K562 (cell line): Measurements from ENCODE around the gene APOL4. TPM values are rescaled to one million over a fixed set of nuclear protein-coding genes. Genes with fewer than 3 reads are reported as not detected.

ENCODE experiments used
- CBX1 ChIP-seq: sonication (generic); IDR thresholded peaks from 2 replicates; pipeline ENCODE4 v1.6.1; 2016; ENCODE audit warnings: antibody characterized with exemption, low read depth, mild to moderate bottlenecking
- EP300 ChIP-seq: IDR thresholded peaks from 2 replicates; pipeline ENCODE4 v1.6.1; 2012; ENCODE audit warnings: low read length, improper control_type of control experiment
- HIVEP1 ChIP-seq: fragments of 250-450 bp; sonication (Bioruptor Pico); IDR thresholded peaks from 2 replicates; pipeline ENCODE4 v1.4.0; 2020; ENCODE audit warnings: mild to moderate bottlenecking
- HOMEZ ChIP-seq: fragments of 250-450 bp; sonication (Bioruptor Pico); IDR thresholded peaks from 2 replicates; pipeline ENCODE4 v1.4.0; 2020; ENCODE audit warnings: mild to moderate bottlenecking, moderate library complexity
- HOXB6 ChIP-seq: fragments of 250-450 bp; sonication (Bioruptor Pico); IDR thresholded peaks from 2 replicates; pipeline ENCODE4 v1.5.1; 2022; ENCODE audit warnings: mild to moderate bottlenecking, borderline replicate concordance
- HSF4 ChIP-seq: fragments of 250-450 bp; sonication (Bioruptor Pico); IDR thresholded peaks from 2 replicates; pipeline ENCODE4 v2.1.2; 2022; ENCODE audit warnings: mild to moderate bottlenecking, moderate library complexity, borderline replicate concordance
- LCOR ChIP-seq: sonication (generic); formaldehyde crosslinking; IDR thresholded peaks from 2 replicates; pipeline ENCODE4 v1.8.0; 2022; ENCODE audit warnings: mild to moderate bottlenecking, missing genetic modification reagents
- MED1 ChIP-seq: sonication (generic); formaldehyde crosslinking; IDR thresholded peaks from 2 replicates; pipeline ENCODE4 v1.8.1; 2023; ENCODE audit warnings: missing genetic modification reagents, borderline replicate concordance
- MTA1 ChIP-seq: fragments of 450-650 bp; IDR thresholded peaks from 2 replicates; pipeline ENCODE4 v1.6.1; 2017; ENCODE audit warnings: borderline replicate concordance
- PCBP1 ChIP-seq: fragments of 200-400 bp; formaldehyde crosslinking; IDR thresholded peaks from 2 replicates; pipeline ENCODE4 v1.6.1; 2018; ENCODE audit warnings: mild to moderate bottlenecking, low read depth, low read length; ENCODE audit not compliant: poor library complexity, severe bottlenecking
- PHF20 ChIP-seq: fragments of 450-650 bp; IDR thresholded peaks from 2 replicates; pipeline ENCODE4 v1.6.1; 2018; ENCODE audit not compliant: partially characterized antibody
- POLR2A ChIP-seq: fragments of 450-650 bp; conservative IDR thresholded peaks from 2 replicates; pipeline ENCODE4 v1.6.1; 2016
- PPARD ChIP-seq: fragments of 250-450 bp; sonication (Bioruptor Pico); IDR thresholded peaks from 2 replicates; pipeline ENCODE4 v1.8.0; 2022; ENCODE audit warnings: inconsistent platforms, mild to moderate bottlenecking, moderate library complexity
- RBM15 ChIP-seq: fragments of 200-400 bp; formaldehyde crosslinking; IDR thresholded peaks from 2 replicates; pipeline ENCODE4 v1.6.1; 2018; ENCODE audit warnings: mild to moderate bottlenecking, low read length, moderate library complexity; ENCODE audit not compliant: insufficient read depth
- TAF1 ChIP-seq: IDR thresholded peaks from 2 replicates; pipeline ENCODE4 v1.6.1; 2011; ENCODE audit warnings: mild to moderate bottlenecking, low read length, moderate library complexity; ENCODE audit not compliant: insufficient read depth, control insufficient read depth, severe bottlenecking; ENCODE audit errors: extremely low read depth
- TCF3 ChIP-seq: sonication (generic); formaldehyde crosslinking; IDR thresholded peaks from 2 replicates; pipeline ENCODE4 v1.4.0; 2020; ENCODE audit warnings: mild to moderate bottlenecking, missing genetic modification reagents
- ZBTB33 ChIP-seq: sonication (generic); formaldehyde crosslinking; IDR thresholded peaks from 2 replicates; pipeline ENCODE4 v1.8.1; 2023; ENCODE audit warnings: mild to moderate bottlenecking, missing genetic modification reagents
- ZFP30 ChIP-seq: fragments of 250-450 bp; sonication (Bioruptor Pico); IDR thresholded peaks from 2 replicates; pipeline ENCODE4 v1.8.0; 2022; ENCODE audit warnings: moderate library complexity, mild to moderate bottlenecking, inconsistent platforms, borderline replicate concordance
- polyA plus RNA-seq, 8 experiments: library from polyadenylated mRNA; depleted of rRNA in 4 of 8; stranded (reverse) in 5 of 8; unstranded in 3 of 8; fragments of >200 nt; fragmentation: Nextera tagmentation in 2 of 8; fragmentation: Illumina TruSeq in 1 of 8; extraction: Ambion mirVana in 2 of 8; extraction: Trizol in 1 of 8; gene quantifications; 2 replicates each; pipeline versions ENCODE4 v1.2.1 to v1.2.3, GENCODE V29; 2011 to 2014; ENCODE audit warnings: inconsistent platforms in 1 of 8, missing spikeins in 1 of 8
- total RNA-seq, 7 experiments: library from RNA; depleted of rRNA in 6 of 7; stranded (reverse); fragments of >200 nt in 6 of 7; fragmentation: Illumina TruSeq in 2 of 7; extraction: Trizol in 2 of 7; gene quantifications; 2 replicates each; pipeline versions ENCODE4 v1.2.1 to v1.2.3, GENCODE V29; 2011 to 2021; ENCODE audit warnings: low replicate concordance in 1 of 7
- TF ChIP-seq, protein P1 (sequence below): sonication (generic); formaldehyde crosslinking; IDR thresholded peaks from 2 replicates; pipeline ENCODE4 v1.8.1; 2022; ENCODE audit warnings: missing genetic modification reagents
- TF ChIP-seq, protein P2 (sequence below): fragments of 450-650 bp; IDR thresholded peaks from one replicate; pipeline ENCODE4 v1.6.1; 2018; ENCODE audit warnings: mild to moderate bottlenecking, moderate library complexity; ENCODE audit not compliant: partially characterized antibody
- TF ChIP-seq, protein P3 (sequence below): fragments of 450-650 bp; IDR thresholded peaks from 2 replicates; pipeline ENCODE4 v1.6.1; 2016; ENCODE audit warnings: missing biosample characterization, missing genetic modification characterization

Gene APOL4
- total and polyA plus RNA-seq, 9 of the 15 experiments (the other 6 are each of a cell fraction or from before 2014, with no cell fraction given), result 6.5 to 15.0 (median 9.8) TPM

GRCh38 chr22:36201630-36202319, at the start of gene APOL4 (continued):
- TF ChIP-seq, protein P1, sequence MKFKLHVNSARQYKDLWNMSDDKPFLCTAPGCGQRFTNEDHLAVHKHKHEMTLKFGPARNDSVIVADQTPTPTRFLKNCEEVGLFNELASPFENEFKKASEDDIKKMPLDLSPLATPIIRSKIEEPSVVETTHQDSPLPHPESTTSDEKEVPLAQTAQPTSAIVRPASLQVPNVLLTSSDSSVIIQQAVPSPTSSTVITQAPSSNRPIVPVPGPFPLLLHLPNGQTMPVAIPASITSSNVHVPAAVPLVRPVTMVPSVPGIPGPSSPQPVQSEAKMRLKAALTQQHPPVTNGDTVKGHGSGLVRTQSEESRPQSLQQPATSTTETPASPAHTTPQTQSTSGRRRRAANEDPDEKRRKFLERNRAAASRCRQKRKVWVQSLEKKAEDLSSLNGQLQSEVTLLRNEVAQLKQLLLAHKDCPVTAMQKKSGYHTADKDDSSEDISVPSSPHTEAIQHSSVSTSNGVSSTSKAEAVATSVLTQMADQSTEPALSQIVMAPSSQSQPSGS (CRISPR knock-in tag), result no peak
- TF ChIP-seq HOMEZ (no peak), CBX1 (no peak), ZFP30 (CRISPR knock-in tag) (no peak), EP300 (peak; percentile 79), LCOR (CRISPR knock-in tag) (peak; percentile 77; the same call in 1 of the 2 replicates), HSF4 (CRISPR knock-in tag) (no peak), MTA1 (no peak), PHF20 (peak; percentile 26), ZBTB33 (CRISPR knock-in tag) (no peak), HOXB6 (no peak), TAF1 (peak; percentile 14), PPARD (CRISPR knock-in tag) (no peak), RBM15 (no peak), HIVEP1 (CRISPR knock-in tag) (no peak), MED1 (CRISPR knock-in tag) (no peak), PCBP1 (no peak), POLR2A (peak; percentile 71), TCF3 (peak; percentile 56)
- TF ChIP-seq, protein P2, sequence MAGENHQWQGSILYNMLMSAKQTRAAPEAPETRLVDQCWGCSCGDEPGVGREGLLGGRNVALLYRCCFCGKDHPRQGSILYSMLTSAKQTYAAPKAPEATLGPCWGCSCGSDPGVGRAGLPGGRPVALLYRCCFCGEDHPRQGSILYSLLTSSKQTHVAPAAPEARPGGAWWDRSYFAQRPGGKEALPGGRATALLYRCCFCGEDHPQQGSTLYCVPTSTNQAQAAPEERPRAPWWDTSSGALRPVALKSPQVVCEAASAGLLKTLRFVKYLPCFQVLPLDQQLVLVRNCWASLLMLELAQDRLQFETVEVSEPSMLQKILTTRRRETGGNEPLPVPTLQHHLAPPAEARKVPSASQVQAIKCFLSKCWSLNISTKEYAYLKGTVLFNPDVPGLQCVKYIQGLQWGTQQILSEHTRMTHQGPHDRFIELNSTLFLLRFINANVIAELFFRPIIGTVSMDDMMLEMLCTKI, result no peak
- TF ChIP-seq, protein P3, sequence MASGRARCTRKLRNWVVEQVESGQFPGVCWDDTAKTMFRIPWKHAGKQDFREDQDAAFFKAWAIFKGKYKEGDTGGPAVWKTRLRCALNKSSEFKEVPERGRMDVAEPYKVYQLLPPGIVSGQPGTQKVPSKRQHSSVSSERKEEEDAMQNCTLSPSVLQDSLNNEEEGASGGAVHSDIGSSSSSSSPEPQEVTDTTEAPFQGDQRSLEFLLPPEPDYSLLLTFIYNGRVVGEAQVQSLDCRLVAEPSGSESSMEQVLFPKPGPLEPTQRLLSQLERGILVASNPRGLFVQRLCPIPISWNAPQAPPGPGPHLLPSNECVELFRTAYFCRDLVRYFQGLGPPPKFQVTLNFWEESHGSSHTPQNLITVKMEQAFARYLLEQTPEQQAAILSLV (tag), result no peak
